Duodenal mucosa (tissue), 2 donors: ENCODE results near the gene UBE4A.

Source experiments
- H3K27ac ChIP-seq: one replicate; pipeline ENCODE4 v1.7.0; 2013; ENCODE audit warnings: low read depth, low read length
- H3K27me3 ChIP-seq, 2 donors: one replicate each; pipeline ENCODE4 v1.7.0; 2013; ENCODE audit warnings: low read length in 2 of 2, control low read depth in 1 of 2; ENCODE audit not compliant: insufficient read depth in 2 of 2, control insufficient read depth in 1 of 2
- H3K36me3 ChIP-seq, 2 donors: one replicate each; pipeline ENCODE4 v1.7.0; 2013; ENCODE audit warnings: low read length in 2 of 2, control low read depth in 1 of 2; ENCODE audit not compliant: insufficient read depth in 2 of 2, control insufficient read depth in 1 of 2
- H3K4me1 ChIP-seq, 2 donors: one replicate each; pipeline ENCODE4 v1.7.0; 2013; ENCODE audit warnings: low read length in 2 of 2, control low read depth in 1 of 2; ENCODE audit not compliant: insufficient read depth in 2 of 2, control insufficient read depth in 1 of 2
- H3K4me3 ChIP-seq, 2 donors: one replicate each; pipeline ENCODE4 v1.7.0; 2013; ENCODE audit warnings: low read length in 2 of 2, low read depth in 1 of 2
- H3K9ac ChIP-seq, 2 donors: one replicate each; pipeline ENCODE4 v1.7.0; 2013; ENCODE audit warnings: low read length in 2 of 2, low read depth in 1 of 2
- H3K9me3 ChIP-seq, 2 donors: one replicate each; pipeline ENCODE4 v1.7.0; 2013; ENCODE audit warnings: low read length in 2 of 2, control low read depth in 1 of 2; ENCODE audit not compliant: control insufficient read depth in 1 of 2

The UBE4A gene

DNA sequence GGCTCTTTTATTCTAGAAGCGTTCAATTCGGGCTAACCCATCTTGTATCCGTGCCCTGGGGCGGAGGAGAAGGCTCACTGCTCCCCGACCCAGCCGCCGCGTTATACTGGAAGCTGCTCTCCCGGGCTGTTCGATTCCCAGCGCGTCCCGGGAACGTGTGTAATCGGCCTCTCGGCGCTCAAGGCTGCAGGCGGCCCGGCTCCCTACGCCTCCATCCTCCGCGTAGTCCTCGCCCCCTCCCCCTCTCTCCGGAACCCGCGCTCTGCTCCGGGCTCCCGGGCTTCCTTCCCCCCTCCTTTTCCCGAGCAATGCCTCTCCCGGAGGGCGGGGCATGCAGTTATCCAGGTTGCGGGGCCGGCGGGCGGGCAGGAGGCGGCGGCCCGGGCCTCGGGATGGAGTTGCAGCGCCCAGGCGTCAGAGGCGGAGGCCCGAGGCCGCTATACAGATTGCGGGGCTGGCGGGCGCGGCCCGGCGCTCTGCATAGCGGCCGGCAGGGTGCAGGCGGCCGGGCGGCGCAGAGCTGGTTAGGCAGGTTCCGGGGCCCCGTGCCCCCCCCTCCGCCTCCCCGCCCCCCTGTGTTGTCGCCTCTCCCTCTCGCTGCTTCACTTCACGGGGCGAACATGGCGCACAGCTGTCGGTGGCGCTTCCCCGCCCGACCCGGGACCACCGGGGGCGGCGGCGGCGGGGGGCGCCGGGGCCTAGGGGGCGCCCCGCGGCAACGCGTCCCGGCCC lies 76.7 kb downstream of the UBE4A start, which contains the start of gene KMT2A:
Gene KMT2A, plus strand, starts transcription at position 600 of the 732 bp plus-strand sequence. Its CDS starts 21 bp downstream, at position 621.
- no peaks in the 10 kb centered on the region for H3K9me3 ChIP-seq
- H3K4me1 ChIP-seq = peaks cover 38% of the 10 kb centered on the region in 2 donors
- peak within 1 kb of the TSS; percentile 79 to 81 for H3K9ac ChIP-seq

DNA sequence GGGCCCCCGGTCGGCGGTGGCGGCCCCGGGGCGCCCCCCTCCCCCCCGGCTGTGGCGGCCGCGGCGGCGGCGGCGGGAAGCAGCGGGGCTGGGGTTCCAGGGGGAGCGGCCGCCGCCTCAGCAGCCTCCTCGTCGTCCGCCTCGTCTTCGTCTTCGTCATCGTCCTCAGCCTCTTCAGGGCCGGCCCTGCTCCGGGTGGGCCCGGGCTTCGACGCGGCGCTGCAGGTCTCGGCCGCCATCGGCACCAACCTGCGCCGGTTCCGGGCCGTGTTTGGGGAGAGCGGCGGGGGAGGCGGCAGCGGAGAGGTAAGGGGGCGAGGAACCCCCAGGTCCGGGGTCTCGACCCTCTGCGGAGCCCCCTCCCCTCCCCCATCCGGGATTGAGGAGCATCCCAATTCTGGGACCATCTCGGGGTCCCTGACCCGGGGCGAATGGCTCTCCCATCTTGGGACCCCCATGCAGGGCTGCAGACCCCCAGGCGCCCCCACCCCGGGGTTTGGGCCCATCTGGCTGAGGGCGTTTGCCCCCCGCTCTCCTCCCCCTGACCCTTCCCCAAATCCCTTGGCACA lies 77.3 kb downstream of the UBE4A start:
- no peaks in the 10 kb centered on the region for H3K27me3 ChIP-seq
- H3K9ac ChIP-seq = peak overlapping the region; percentile 68 to 81
- no peaks in the 10 kb centered on the region for H3K9me3 ChIP-seq
- H3K36me3 ChIP-seq = no peaks in the 10 kb centered on the region
- peak overlapping the region; percentile 80 to 81 for H3K4me3 ChIP-seq
- H3K4me1 ChIP-seq = peaks cover 40 to 43% of the 10 kb centered on the region in 2 donors
- H3K27ac ChIP-seq = peak overlapping the region; percentile 73

More for the DNA sequence above, 76.7 kb downstream of the UBE4A start, which contains the start of gene KMT2A:
- Histone ChIP-seq H3K27ac (peak within 1 kb of the TSS; percentile 75), H3K27me3 (no peaks in the 10 kb centered on the region), H3K36me3 (no peaks in the 10 kb centered on the region), H3K4me3 (peak within 1 kb of the TSS; percentile 91 to 92)

DNA sequence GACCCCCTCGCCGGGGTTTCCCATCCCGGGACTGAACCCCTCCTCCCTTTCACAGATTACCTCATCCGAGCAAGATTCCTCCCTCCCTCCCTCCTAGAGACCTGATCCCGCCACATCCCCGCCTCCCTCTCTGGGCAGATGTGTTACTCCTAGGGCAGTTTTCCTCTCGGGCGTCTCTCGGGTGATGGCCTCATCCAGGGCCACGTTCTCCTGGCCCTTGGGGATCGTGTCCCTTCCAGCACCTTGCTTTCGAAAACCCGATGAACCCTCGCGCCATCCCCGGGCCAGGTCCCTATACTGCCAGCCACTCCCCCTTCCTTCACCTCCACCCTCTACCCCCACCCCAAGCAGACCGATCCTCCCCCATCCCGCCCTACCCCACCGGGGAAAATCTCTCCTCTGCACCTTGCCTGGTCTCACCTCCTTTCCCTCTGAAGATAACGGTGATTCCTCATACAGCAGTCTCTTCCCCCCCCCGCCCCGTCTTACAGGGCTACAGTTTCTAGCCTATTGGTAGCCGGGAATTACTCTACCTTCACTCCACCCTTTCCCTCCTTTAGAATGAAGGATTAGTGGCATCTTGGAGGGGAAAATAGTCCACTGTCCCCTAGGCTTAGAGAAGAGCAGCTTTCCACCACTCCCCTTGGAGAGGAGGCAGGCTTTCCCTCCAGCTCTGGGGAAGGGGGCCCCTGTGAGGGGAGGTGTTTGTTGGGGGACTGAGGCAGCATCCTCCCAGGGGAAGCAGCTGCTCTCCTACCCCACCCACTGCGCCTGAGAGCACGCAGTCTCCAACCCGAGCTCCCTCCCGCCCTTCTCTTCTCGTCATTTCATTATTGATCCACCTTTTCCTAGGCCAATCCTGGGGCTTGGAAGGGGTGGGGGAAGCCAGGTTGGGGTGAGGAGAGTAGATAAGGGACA lies 78.1 kb downstream of the UBE4A start:
- peak overlapping the region; percentile 80 to 81 for H3K4me3 ChIP-seq
- H3K27me3 ChIP-seq = no peaks in the 10 kb centered on the region
- no peaks in the 10 kb centered on the region for H3K9me3 ChIP-seq
- H3K27ac ChIP-seq = peak overlapping the region; percentile 73
- peak overlapping the region; percentile 68 to 81 for H3K9ac ChIP-seq
- peaks cover 47 to 50% of the 10 kb centered on the region in 2 donors for H3K4me1 ChIP-seq
- no peaks in the 10 kb centered on the region for H3K36me3 ChIP-seq

DNA sequence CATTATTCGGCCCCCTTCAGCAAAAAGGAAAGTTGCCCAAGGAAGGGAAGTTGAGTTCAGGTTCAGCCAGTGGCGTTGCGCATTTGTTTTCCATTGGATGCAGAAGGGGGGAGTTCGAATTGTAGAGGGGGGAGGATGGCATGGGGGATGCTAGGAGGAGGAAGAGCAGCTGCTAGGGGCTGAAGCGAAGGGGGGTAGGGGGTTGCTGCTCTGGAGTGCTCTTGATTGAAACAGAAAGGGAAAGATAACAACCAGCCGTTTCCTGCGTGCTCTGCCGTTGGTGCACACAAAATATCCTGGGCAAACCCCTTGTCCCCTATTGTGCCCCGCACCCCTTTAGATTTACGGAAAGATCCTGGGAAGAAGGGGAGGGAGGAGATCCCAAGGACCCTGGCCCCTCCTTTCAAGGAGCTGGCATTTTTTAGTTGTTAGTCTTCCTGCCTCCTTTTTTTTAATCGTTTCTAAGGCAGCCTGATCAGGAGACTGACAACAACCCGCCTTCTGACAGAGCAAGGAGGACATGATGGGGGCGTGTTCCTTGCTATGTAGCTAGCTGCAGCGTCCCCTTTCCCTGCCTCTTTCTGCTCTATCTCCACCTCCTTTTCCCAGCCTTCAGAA lies 79.0 kb downstream of the UBE4A start:
- H3K4me1 ChIP-seq = peaks cover 54 to 60% of the 10 kb centered on the region in 2 donors
- no peaks in the 10 kb centered on the region for H3K36me3 ChIP-seq
- no peaks in the 10 kb centered on the region for H3K9me3 ChIP-seq
- peak overlapping the region; percentile 68 to 81 for H3K9ac ChIP-seq
- H3K27ac ChIP-seq = peak overlapping the region; percentile 45
- no peaks in the 10 kb centered on the region for H3K27me3 ChIP-seq
- peak overlapping the region; percentile 80 to 81 for H3K4me3 ChIP-seq

DNA sequence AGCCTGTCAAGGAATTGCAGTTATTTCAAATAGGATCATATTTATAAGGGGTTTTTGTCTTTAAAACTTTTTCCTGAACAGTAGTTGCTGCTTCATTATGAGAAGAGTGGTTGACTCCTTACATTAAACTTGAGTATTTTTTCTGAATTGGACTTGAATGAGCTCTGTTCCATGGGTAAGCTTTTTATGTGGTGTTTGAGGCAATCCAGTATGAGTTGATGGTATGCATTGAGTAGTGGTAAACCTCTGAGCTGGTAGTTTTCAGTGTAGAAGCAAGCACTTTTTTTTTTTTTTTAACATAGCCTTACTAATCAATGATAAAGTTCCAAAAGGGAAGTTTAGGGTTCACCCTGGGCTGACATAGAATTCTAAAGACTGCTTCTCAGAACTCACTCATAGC lies 80.2 kb downstream of the UBE4A start:
- Histone ChIP-seq H3K4me1 (peaks cover 54 to 63% of the 10 kb centered on the region in 2 donors), H3K27ac (no peak overlapping the region)

DNA sequence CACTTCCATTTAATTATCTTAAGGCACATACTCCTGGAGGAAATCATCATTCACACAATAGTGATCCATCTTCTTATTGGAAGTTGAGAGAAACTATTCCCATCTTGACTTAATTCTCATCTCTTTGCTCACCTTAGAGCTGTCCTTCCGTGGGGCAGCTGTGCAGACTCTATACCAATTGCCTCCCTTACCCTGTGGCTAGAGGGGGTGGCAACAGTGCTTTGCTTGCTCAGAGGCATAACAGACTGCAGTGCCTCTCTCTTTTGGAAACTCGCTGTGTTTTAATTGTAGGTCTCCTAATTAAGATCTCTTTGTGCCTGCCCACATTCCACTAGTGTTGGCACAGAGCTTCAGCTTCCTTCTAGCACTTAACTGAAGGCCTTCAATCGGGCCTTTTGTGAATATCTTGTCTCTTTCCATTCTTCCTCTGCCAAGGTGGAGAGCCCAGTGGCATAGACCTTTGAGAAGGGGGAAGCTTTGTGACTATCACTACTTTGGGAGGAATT lies 82.4 kb downstream of the UBE4A start:
- H3K36me3 ChIP-seq = no peaks in the 10 kb centered on the region
- H3K9me3 ChIP-seq = no peaks in the 10 kb centered on the region
- H3K4me3 ChIP-seq = no peak overlapping the region
- H3K4me1 ChIP-seq = peaks cover 50 to 65% of the 10 kb centered on the region in 2 donors
- H3K9ac ChIP-seq = no peak overlapping the region
- no peak overlapping the region for H3K27ac ChIP-seq
- no peaks in the 10 kb centered on the region for H3K27me3 ChIP-seq

More for the DNA sequence above, 80.2 kb downstream of the UBE4A start:
- no peak overlapping the region for H3K4me3 ChIP-seq
- no peaks in the 10 kb centered on the region for H3K36me3 ChIP-seq
- no peaks in the 10 kb centered on the region for H3K27me3 ChIP-seq
- no peak overlapping the region for H3K9ac ChIP-seq
- no peaks in the 10 kb centered on the region for H3K9me3 ChIP-seq

DNA sequence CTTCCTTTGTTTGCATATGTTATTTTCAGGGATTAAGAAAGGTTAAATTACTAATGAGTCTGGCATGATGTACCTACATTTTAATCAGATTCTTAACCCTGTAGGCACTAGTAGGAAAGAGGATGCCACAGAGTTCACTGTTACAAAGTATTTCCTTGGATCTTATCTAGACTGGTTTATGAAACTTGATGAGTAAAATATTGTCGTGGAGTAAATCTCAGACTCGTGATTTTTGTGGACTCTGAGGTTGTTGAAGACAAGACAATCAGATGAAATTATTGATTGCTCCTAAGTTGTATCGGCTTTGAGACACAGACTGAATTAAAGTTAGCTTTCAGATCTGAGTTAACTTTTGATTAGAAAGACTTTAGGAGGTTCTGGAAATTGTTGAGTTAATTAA lies 82.9 kb downstream of the UBE4A start:
- H3K9ac ChIP-seq = no peak overlapping the region
- H3K9me3 ChIP-seq = no peaks in the 10 kb centered on the region
- no peaks in the 10 kb centered on the region for H3K36me3 ChIP-seq
- H3K27me3 ChIP-seq = no peaks in the 10 kb centered on the region
- peaks cover 47 to 65% of the 10 kb centered on the region in 2 donors for H3K4me1 ChIP-seq
- H3K4me3 ChIP-seq = no peak overlapping the region
- no peak overlapping the region for H3K27ac ChIP-seq

DNA sequence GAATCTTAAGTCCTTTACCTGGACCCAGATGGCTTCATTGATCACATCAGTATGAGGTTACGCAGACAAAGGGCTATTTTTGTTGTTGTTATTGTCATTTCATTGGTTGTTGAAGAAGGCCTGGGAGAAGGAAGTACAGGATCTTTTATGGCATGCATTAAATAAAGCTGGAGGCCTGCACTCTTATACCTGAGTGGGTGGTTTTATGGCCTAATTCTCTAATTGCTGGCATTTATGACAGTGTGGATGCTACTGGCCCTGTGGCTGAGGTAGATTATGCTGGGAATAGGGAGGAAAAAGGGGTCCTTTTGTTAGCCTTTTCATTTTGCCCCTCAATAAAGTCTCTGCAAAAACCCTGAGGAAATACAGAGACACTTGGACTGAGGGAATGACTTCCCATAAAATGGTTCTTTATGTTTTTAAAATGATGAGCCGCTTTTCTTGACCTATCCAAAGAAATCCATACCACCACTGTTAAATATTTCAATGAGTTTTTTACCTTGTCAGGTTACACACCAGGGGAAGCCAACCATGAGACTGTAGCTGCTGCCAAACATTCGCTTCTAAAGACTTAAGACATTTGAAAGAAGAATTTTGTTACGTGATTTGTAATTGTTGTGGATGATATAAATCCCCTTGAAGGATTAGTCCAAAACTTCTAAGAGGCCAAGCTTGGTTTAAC lies 83.6 kb downstream of the UBE4A start:
- Histone ChIP-seq H3K27me3 (no peaks in the 10 kb centered on the region), H3K27ac (no peak overlapping the region), H3K36me3 (peaks cover 0 to 4% of the 10 kb centered on the region in 2 donors), H3K4me1 (peaks cover 40 to 66% of the 10 kb centered on the region in 2 donors), H3K9ac (no peak overlapping the region), H3K9me3 (no peaks in the 10 kb centered on the region), H3K4me3 (no peak overlapping the region)

DNA sequence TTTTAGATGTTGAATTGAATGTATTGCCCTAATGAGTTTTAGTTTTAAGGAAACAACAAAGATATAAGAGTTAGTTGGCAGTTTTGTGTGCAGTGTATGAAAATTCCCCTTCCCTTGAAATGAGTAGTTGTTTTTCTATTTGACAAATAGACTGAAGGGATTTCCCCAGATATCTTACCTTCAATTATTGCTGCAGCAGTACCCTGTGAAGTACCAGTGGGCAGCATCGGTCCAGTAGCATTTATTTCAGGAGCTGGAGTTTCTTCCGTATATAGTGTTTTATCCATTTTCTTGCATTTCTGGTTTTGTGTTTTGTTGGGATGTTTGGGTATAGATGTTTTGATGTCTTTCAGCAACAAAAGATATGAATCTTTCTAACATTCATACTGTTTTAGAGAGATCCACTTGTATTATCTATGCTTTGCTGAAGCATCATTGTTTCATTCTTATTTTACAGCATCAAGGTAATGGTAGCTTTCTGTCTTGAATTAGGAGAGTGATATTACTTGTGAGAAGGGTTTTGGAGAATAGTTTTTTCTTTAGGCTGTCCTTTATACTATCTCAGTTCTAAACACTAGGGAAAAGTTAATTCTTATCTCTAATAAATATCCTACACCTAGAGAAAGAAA lies 84.3 kb downstream of the UBE4A start:
- Histone ChIP-seq H3K4me1 (peaks cover 33 to 64% of the 10 kb centered on the region in 2 donors), H3K36me3 (peaks cover 0 to 4% of the 10 kb centered on the region in 2 donors), H3K27ac (no peak overlapping the region), H3K27me3 (no peaks in the 10 kb centered on the region), H3K4me3 (no peak overlapping the region), H3K9ac (no peak overlapping the region), H3K9me3 (no peaks in the 10 kb centered on the region)
